HEK293 (cell line): ENCODE data around the gene MAPK8IP3.

Experiments
- FEZF1 ChIP-seq: fragments of 450-650 bp; formaldehyde crosslinking; IDR thresholded peaks from 2 replicates; pipeline ENCODE4 v1.5.1; 2016; ENCODE audit warnings: missing biosample characterization, missing genetic modification characterization
- GLIS2 ChIP-seq: fragments of 450-650 bp; formaldehyde crosslinking; IDR thresholded peaks from 2 replicates; pipeline ENCODE4 v1.5.1; 2016; ENCODE audit warnings: missing biosample characterization, missing genetic modification characterization
- HIC1 ChIP-seq: fragments of 450-650 bp; formaldehyde crosslinking; IDR thresholded peaks from 2 replicates; pipeline ENCODE4 v1.5.1; 2016; ENCODE audit warnings: missing biosample characterization, missing genetic modification characterization
- HOXA7 ChIP-seq: sonication (generic); formaldehyde crosslinking; IDR thresholded peaks from 2 replicates; pipeline ENCODE4 v1.8.1; 2022; ENCODE audit warnings: missing genetic modification reagents, borderline replicate concordance
- HOXC10 ChIP-seq: sonication (generic); formaldehyde crosslinking; IDR thresholded peaks from 2 replicates; pipeline ENCODE4 v1.8.1; 2023; ENCODE audit warnings: mild to moderate bottlenecking, missing genetic modification reagents
- HOXD13 ChIP-seq: sonication (generic); formaldehyde crosslinking; IDR thresholded peaks from 2 replicates; pipeline ENCODE4 v1.8.0; 2022; ENCODE audit warnings: missing genetic modification reagents, borderline replicate concordance
- KLF1 ChIP-seq: fragments of 450-650 bp; formaldehyde crosslinking; IDR thresholded peaks from 2 replicates; pipeline ENCODE4 v1.5.1; 2016; ENCODE audit warnings: missing biosample characterization, missing genetic modification characterization
- KLF16 ChIP-seq: fragments of 450-650 bp; formaldehyde crosslinking; IDR thresholded peaks from 2 replicates; pipeline ENCODE4 v1.5.1; 2017; ENCODE audit warnings: missing biosample characterization, missing genetic modification characterization
- KLF8 ChIP-seq: fragments of 450-650 bp; formaldehyde crosslinking; IDR thresholded peaks from 2 replicates; pipeline ENCODE4 v1.5.1; 2016; ENCODE audit warnings: missing biosample characterization, missing genetic modification characterization
- RBAK ChIP-seq: fragments of 450-650 bp; formaldehyde crosslinking; IDR thresholded peaks from 2 replicates; pipeline ENCODE4 v1.5.1; 2016; ENCODE audit warnings: missing biosample characterization, missing genetic modification characterization
- SCRT2 ChIP-seq: fragments of 450-650 bp; formaldehyde crosslinking; IDR thresholded peaks from 2 replicates; pipeline ENCODE4 v1.5.1; 2016; ENCODE audit warnings: missing biosample characterization, missing genetic modification characterization
- SETDB1 ChIP-seq: IDR thresholded peaks from one replicate; pipeline ENCODE4 v1.6.1; 2017; ENCODE audit warnings: mild to moderate bottlenecking, low read length, moderate library complexity, mixed read lengths; ENCODE audit not compliant: insufficient read length
- SP2 ChIP-seq: fragments of 450-650 bp; formaldehyde crosslinking; IDR thresholded peaks from 2 replicates; pipeline ENCODE4 v1.5.1; 2016; ENCODE audit warnings: missing biosample characterization, missing genetic modification characterization
- ZBTB26 ChIP-seq: fragments of 450-650 bp; formaldehyde crosslinking; optimal IDR thresholded peaks from 2 replicates; pipeline ENCODE3; 2016; ENCODE audit warnings: missing biosample characterization, mild to moderate bottlenecking, missing genetic modification characterization
- ZBTB7A ChIP-seq: fragments of 450-650 bp; formaldehyde crosslinking; IDR thresholded peaks from 2 replicates; pipeline ENCODE4 v1.5.1; 2016; ENCODE audit warnings: low read depth, missing biosample characterization, missing genetic modification characterization
- ZNF10 ChIP-seq: fragments of 450-650 bp; formaldehyde crosslinking; IDR thresholded peaks from 2 replicates; pipeline ENCODE4 v1.5.1; 2017; ENCODE audit warnings: missing biosample characterization, missing genetic modification characterization
- ZNF146 ChIP-seq: fragments of 450-650 bp; formaldehyde crosslinking; IDR thresholded peaks from 2 replicates; pipeline ENCODE4 v1.5.1; 2016; ENCODE audit warnings: missing biosample characterization, missing genetic modification characterization
- ZNF169 ChIP-seq: fragments of 450-650 bp; formaldehyde crosslinking; IDR thresholded peaks from 2 replicates; pipeline ENCODE4 v1.5.1; 2016; ENCODE audit warnings: missing biosample characterization, missing genetic modification characterization
- ZNF302 ChIP-seq: fragments of 450-650 bp; formaldehyde crosslinking; IDR thresholded peaks from 2 replicates; pipeline ENCODE4 v1.5.1; 2016; ENCODE audit warnings: missing biosample characterization, missing genetic modification characterization, low read depth
- ZNF311 ChIP-seq: fragments of 450-650 bp; formaldehyde crosslinking; IDR thresholded peaks from 2 replicates; pipeline ENCODE4 v1.5.1; 2017; ENCODE audit warnings: missing biosample characterization, missing genetic modification characterization, borderline replicate concordance
- ZNF324 ChIP-seq: fragments of 450-650 bp; formaldehyde crosslinking; IDR thresholded peaks from 2 replicates; pipeline ENCODE4 v1.5.1; 2016; ENCODE audit warnings: missing biosample characterization, missing genetic modification characterization
- ZNF555 ChIP-seq: fragments of 450-650 bp; formaldehyde crosslinking; conservative IDR thresholded peaks from 2 replicates; pipeline ENCODE4 v1.5.1; 2017; ENCODE audit warnings: missing biosample characterization, mild to moderate bottlenecking, missing genetic modification characterization, inconsistent platforms
- ZNF571 ChIP-seq: fragments of 450-650 bp; formaldehyde crosslinking; IDR thresholded peaks from 2 replicates; pipeline ENCODE4 v1.5.0; 2017; ENCODE audit warnings: missing biosample characterization, missing genetic modification characterization
- ZNF600 ChIP-seq: fragments of 450-650 bp; formaldehyde crosslinking; IDR thresholded peaks from 2 replicates; pipeline ENCODE4 v1.5.1; 2016; ENCODE audit warnings: missing biosample characterization, missing genetic modification characterization
- ZNF639 ChIP-seq: fragments of 450-650 bp; formaldehyde crosslinking; IDR thresholded peaks from 2 replicates; pipeline ENCODE4 v1.5.1; 2016; ENCODE audit warnings: missing biosample characterization, missing genetic modification characterization
- ZNF654 ChIP-seq: fragments of 450-650 bp; formaldehyde crosslinking; IDR thresholded peaks from 2 replicates; pipeline ENCODE4 v1.5.1; 2016; ENCODE audit warnings: low read depth, missing biosample characterization, missing genetic modification characterization
- ZNF658 ChIP-seq: fragments of 450-650 bp; formaldehyde crosslinking; IDR thresholded peaks from 2 replicates; pipeline ENCODE4; 2016; ENCODE audit warnings: missing biosample characterization, missing genetic modification characterization
- ZNF660 ChIP-seq: fragments of 450-650 bp; IDR thresholded peaks from 2 replicates; pipeline ENCODE4 v1.5.1; 2018; ENCODE audit warnings: missing biosample characterization, mild to moderate bottlenecking, missing genetic modification characterization
- ZNF677 ChIP-seq: fragments of 450-650 bp; IDR thresholded peaks from 2 replicates; pipeline ENCODE4 v1.5.0; 2018; ENCODE audit warnings: missing biosample characterization, mild to moderate bottlenecking, missing genetic modification characterization, moderate library complexity
- ZNF837 ChIP-seq: fragments of 450-650 bp; formaldehyde crosslinking; IDR thresholded peaks from 2 replicates; pipeline ENCODE4 v1.5.1; 2016; ENCODE audit warnings: missing biosample characterization, missing genetic modification characterization
- ZSCAN5A ChIP-seq: fragments of 450-650 bp; formaldehyde crosslinking; IDR thresholded peaks from 2 replicates; pipeline ENCODE4 v1.5.1; 2016; ENCODE audit warnings: missing biosample characterization, missing genetic modification characterization

MAPK8IP3 gene

GRCh38 chr16:1678500-1679098 is 27.4 kb upstream of the MAPK8IP3 start (continued):
- TF ChIP-seq ZNF660 (tag by site-specific recombination), result no peak
- TF ChIP-seq ZNF677 (tag by site-specific recombination), result no peak
- no peak for TF ChIP-seq HOXC10 (CRISPR knock-in tag)
- TF ChIP-seq KLF1, result peak; percentile 69
- no peak for TF ChIP-seq ZNF837 (tag by site-specific recombination)
- TF ChIP-seq RBAK (tag by site-specific recombination), result no peak
- peak; percentile 98 for TF ChIP-seq GLIS2 (tag by site-specific recombination)
- TF ChIP-seq KLF16 (tag by site-specific recombination), result peak; percentile 42
- TF ChIP-seq ZNF571 (tag by site-specific recombination), result no peak
- no peak for TF ChIP-seq ZNF555 (tag by site-specific recombination)
- TF ChIP-seq HIC1, result peak; percentile 83
- no peak for TF ChIP-seq ZSCAN5A (tag by site-specific recombination)
- TF ChIP-seq KLF8 (tag by site-specific recombination), result 0 out of 2 replicates have a peak, but pooled peaks have one; percentile 8
- TF ChIP-seq FEZF1 (tag by site-specific recombination), result no peak
- 0 out of 2 replicates have a peak, but pooled peaks have one; percentile 34 for TF ChIP-seq ZNF639
- no peak for TF ChIP-seq ZNF324 (tag by site-specific recombination)
- TF ChIP-seq ZNF311, result no peak
- no peak for TF ChIP-seq ZNF658 (tag by site-specific recombination)
- TF ChIP-seq SP2 (tag by site-specific recombination), result peak; percentile 37
- peak; percentile 97 for TF ChIP-seq ZBTB26 (tag by site-specific recombination)
- no peak for TF ChIP-seq SETDB1
- no peak; the same call in 1 of the 2 replicates for TF ChIP-seq ZNF600 (tag by site-specific recombination)
- no peak for TF ChIP-seq SCRT2
- no peak for TF ChIP-seq ZNF169
- TF ChIP-seq ZBTB7A (tag by site-specific recombination), result 0 out of 2 replicates have a peak, but pooled peaks have one; percentile 64
- no peak for TF ChIP-seq ZNF10 (tag by site-specific recombination)
- TF ChIP-seq ZNF146, result no peak
- TF ChIP-seq ZNF302 (tag by site-specific recombination), result no peak
- no peak for TF ChIP-seq HOXA7 (CRISPR knock-in tag)
- TF ChIP-seq ZNF654 (tag by site-specific recombination), result no peak
- TF ChIP-seq HOXD13 (CRISPR knock-in tag), result no peak
